GM12864 (cell line): ENCODE measurements around the gene LPP.
A peak's percentile ranks its signal among the peaks of the same experiment; 100 is the strongest.

Experiments
- DNase-seq: peaks from one replicate; pipeline ENCODE4 v3.0.0-alpha.2; 2011; ENCODE audit warnings: low read depth
- H3K4me3 ChIP-seq: 2 replicates; pipeline ENCODE4 v1.5.1; 2011; ENCODE audit warnings: mild to moderate bottlenecking, low read depth, low read length, control low read depth
- TF ChIP-seq, protein P1 (sequence below): IDR thresholded peaks from 2 replicates; pipeline ENCODE4 v1.5.1; 2011; ENCODE audit warnings: low read depth, mild to moderate bottlenecking, moderate library complexity, low read length, control low read depth, inconsistent platforms; ENCODE audit errors: missing control alignments

The LPP gene

DNA sequence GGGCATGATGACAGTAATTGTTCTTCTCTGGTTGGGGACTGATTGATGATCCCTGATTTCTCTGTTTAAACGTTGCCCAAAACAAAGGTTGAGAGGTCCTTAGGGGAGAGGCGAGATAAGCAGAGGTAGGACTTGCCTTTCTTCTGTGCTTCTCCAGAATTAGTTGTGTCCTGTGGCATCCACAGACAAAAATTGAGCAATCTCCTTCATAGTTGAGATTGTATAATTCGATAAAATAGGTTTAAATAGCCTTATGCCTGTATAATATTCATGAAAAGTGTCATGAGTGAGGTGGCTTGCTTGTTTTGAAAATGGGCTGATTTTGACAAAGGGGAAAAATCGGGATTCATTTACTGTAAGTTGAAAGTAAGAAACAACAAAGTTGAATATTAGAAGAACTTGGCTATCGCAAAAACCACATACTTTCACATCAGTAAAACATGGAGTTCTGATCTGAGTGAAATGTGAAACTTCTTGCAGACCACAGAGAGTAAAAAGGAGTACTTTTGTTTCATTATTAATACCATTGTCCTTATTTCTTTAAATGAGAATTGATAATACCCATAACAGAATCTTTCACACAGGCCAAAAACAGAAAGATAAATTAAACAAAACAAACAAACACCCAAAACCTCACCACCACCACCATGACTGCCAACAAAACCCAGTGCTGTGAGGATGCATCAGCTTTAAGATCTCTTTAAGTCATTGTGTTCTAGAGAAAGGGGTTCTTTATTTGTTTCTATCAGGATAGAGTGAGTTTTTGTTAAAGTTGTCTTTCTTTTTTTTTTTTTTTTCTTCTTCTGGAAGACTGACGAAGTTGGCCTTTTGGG is 155.7 kb downstream of the LPP start:
- TF ChIP-seq, protein P1, sequence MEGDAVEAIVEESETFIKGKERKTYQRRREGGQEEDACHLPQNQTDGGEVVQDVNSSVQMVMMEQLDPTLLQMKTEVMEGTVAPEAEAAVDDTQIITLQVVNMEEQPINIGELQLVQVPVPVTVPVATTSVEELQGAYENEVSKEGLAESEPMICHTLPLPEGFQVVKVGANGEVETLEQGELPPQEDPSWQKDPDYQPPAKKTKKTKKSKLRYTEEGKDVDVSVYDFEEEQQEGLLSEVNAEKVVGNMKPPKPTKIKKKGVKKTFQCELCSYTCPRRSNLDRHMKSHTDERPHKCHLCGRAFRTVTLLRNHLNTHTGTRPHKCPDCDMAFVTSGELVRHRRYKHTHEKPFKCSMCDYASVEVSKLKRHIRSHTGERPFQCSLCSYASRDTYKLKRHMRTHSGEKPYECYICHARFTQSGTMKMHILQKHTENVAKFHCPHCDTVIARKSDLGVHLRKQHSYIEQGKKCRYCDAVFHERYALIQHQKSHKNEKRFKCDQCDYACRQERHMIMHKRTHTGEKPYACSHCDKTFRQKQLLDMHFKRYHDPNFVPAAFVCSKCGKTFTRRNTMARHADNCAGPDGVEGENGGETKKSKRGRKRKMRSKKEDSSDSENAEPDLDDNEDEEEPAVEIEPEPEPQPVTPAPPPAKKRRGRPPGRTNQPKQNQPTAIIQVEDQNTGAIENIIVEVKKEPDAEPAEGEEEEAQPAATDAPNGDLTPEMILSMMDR, result no peak
- H3K4me3 ChIP-seq, result no peak overlapping the region
- DNase-seq, result peak; percentile 39

DNA sequence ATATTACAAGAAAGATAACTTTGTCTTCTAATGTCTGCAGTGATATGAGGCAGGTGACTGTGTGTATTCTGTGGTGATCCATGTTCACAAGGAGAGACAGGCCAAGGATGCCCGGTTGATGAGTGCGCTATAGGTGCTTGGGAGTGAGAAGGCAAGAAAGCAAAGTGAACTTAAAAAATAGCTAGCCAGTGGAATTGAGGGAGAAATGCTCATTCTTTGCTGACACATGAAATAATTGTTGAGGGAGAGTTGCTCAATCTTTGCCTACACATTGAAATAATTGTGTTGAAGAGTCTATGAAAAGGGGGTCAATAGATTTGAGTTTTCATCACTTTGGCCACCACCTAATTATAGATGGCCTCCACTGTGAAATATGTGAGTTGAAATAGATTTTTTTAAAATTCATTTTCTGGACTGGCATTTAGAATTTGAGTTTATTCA is 156.3 kb downstream of the LPP start:
- H3K4me3 ChIP-seq, result no peak overlapping the region
- no peak for DNase-seq
- TF ChIP-seq, protein P1, result no peak

DNA sequence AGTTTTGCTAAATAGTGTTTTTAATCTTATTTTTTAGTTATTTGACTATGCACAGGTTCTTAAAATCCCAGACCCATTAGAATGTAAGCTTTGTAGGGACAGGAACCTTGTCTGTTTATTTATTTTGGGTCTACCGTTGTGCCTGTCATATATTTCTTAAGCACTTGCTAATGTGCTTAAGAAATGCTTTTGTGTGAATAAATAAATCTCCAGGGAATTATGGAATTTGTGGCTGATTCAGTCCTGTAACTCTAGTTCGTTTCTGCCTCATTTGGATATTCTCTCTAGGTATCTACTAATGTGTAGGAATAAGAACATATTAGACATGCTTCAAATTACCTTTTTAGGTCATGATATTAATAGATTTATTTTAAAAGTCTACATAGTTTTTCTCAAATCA is 161.6 kb downstream of the LPP start:
- DNase-seq, result no peak
- TF ChIP-seq, protein P1, result no peak
- no peak overlapping the region for H3K4me3 ChIP-seq

DNA sequence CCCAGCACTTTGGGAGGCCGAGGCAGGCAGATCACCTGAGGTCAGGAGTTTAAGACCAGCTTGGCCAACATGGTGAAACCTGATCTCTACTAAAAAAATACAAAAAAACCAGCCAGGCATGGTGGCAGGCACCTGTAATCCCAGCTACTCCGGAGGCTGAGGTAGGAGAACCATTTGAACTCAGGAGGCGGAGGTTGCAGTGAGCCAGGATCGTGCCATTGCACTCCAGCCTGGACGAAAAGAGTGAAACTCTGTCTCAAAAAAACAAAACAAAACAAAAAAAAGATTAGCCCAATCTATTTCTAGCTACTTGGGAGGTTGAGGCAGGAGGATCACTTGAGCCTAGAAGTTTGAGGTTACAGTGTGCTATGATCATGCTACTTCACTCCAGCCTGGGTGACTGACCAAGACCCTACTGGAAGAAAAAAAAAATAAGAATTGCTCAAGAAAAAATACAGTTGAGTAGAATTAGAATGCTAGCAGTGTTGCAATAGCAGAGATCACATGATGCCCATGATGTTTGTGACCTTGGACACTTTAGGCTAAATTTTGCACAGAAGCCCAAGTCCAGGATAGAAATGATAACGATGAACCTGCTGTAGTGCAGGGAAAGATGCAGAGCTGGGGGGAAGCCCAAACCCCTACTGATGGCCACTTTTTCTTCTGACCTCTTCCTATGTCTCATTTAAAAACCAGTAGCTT is 162.2 kb downstream of the LPP start:
- H3K4me3 ChIP-seq, result no peak overlapping the region
- DNase-seq, result no peak
- TF ChIP-seq, protein P1, result no peak

DNA sequence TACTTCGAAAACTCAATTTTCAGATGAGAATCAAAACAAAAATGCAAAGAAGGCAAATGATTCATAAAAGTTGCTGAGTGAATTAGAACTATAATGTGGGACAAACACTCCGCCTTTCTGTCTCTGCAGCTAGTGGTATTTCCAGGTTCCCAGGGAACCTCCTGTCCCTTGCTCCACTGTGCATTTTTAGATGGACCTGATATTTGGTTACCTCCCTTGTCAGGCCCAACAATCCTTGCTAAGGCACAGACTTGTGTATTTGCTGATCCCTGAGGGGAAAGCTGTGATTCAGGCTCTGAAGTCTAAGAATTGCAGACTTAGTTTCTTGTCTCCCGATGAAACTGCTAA is 162.7 kb downstream of the LPP start:
- TF ChIP-seq, protein P1, result no peak
- DNase-seq, result no peak
- no peak overlapping the region for H3K4me3 ChIP-seq

DNA sequence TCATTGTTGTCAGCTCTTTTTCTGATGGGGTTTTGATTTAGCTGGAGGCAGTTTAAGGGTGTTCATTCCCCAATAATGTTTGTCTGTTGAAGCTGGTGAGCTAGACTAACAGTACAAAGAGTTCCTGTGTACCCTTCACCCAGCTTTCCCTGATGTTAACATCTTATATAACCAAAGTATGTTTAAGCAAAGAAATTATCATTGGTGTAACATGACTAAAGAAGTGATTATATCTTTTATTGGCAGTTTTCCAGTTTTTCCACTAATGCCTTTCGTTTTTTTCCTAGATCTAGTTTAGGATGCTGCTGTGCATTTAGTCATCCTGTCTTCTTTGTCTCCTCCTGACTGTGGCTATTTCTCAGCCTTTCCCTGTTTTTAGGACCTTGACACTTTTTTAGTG is 165.6 kb downstream of the LPP start:
- TF ChIP-seq, protein P1, result no peak
- DNase-seq, result no peak
- H3K4me3 ChIP-seq, result no peak overlapping the region
